ENCODE results near the gene BDKRB1. TPM values are rescaled to one million over a fixed set of nuclear protein-coding genes. Genes with fewer than 3 reads are reported as not detected.

The BDKRB1 gene
- total and polyA plus RNA-seq, 10 donors = 0.22 TPM; not detected in 9

GRCh38 chr14:96227428-96227827, 28.6 kb upstream of the BDKRB1 start:
- H3K9me3 ChIP-seq = peaks cover 0 to 18% (median 10%) of the 10 kb centered on the region in 8 donors
- TF ChIP-seq POLR2AphosphoS5 (IDR thresholded peaks at IDR 0.05) (no peak), POLR2A (IDR thresholded peaks at IDR 0.05) (no peak), CTCF (IDR thresholded peaks at IDR 0.05 in 8 of 11, conservative IDR thresholded peaks at IDR 0.05 in 3 of 11) (no peak)
- no peak for DNase-seq
- H3K36me3 ChIP-seq = no peaks in the 10 kb centered on the region
- peaks cover 0 to 5% (median 0%) of the 10 kb centered on the region in 7 donors for H3K27me3 ChIP-seq (replicated peaks in 1 of 7)
- intact Hi-C loops (cut with DNase I; ENCODE audit: low total_unique reads) = no loop called here
- H3K4me1 ChIP-seq = no peaks in the 10 kb centered on the region
- H3K4me3 ChIP-seq = no peak overlapping the region
- WGBS, 5 donors = 82 to 94% (median 86%) methylated on average over 7 of the region's 7 CpGs
- no peak overlapping the region for H3K27ac ChIP-seq

- intact Hi-C loops (cut with DNase I; ENCODE audit: low total_unique reads) = no loop called here
- no peak for TF ChIP-seq POLR2AphosphoS5 (IDR thresholded peaks at IDR 0.05)
- TF ChIP-seq CTCF (IDR thresholded peaks at IDR 0.05 in 8 of 11, conservative IDR thresholded peaks at IDR 0.05 in 3 of 11) = no peak
- TF ChIP-seq POLR2A (IDR thresholded peaks at IDR 0.05) = no peak
These were observed 26.7 kb upstream of the BDKRB1 start for GRCh38 chr14:96229315-96229714.

GRCh38 chr14:96231056-96231455, 25.0 kb upstream of the BDKRB1 start:
- intact Hi-C loops (cut with DNase I; ENCODE audit: low total_unique reads) = no loop called here
- Histone ChIP-seq H3K27me3 (replicated peaks in 1 of 7) (peaks cover 0 to 4% (median 0%) of the 10 kb centered on the region in 7 donors), H3K4me1 (no peaks in the 10 kb centered on the region), H3K4me3 (no peak overlapping the region), H3K27ac (no peak overlapping the region), H3K36me3 (no peaks in the 10 kb centered on the region), H3K9me3 (peaks cover 0 to 18% (median 10%) of the 10 kb centered on the region in 8 donors)
- TF ChIP-seq POLR2AphosphoS5 (IDR thresholded peaks at IDR 0.05) (no peak), POLR2A (IDR thresholded peaks at IDR 0.05) (no peak), CTCF (IDR thresholded peaks at IDR 0.05 in 8 of 11, conservative IDR thresholded peaks at IDR 0.05 in 3 of 11) (no peak)
- no peak for DNase-seq
- WGBS, 5 donors = 83 to 90% (median 87%) methylated on average over 4 of the region's 4 CpGs

More at GRCh38 chr14:96229315-96229714, 26.7 kb upstream of the BDKRB1 start:
- H3K27ac ChIP-seq = no peak overlapping the region
- H3K4me1 ChIP-seq = no peaks in the 10 kb centered on the region
- peaks cover 0 to 10% (median 0%) of the 10 kb centered on the region in 7 donors for H3K27me3 ChIP-seq (replicated peaks in 1 of 7)
- no peaks in the 10 kb centered on the region for H3K36me3 ChIP-seq
- H3K9me3 ChIP-seq = peaks cover 0 to 18% (median 10%) of the 10 kb centered on the region in 8 donors
- no peak for DNase-seq
- no peak overlapping the region for H3K4me3 ChIP-seq
- WGBS, 5 donors = 87 to 96% (median 93%) methylated on average over 6 of the region's 6 CpGs

- intact Hi-C loops (cut with DNase I; ENCODE audit: low total_unique reads) = no loop called here
- Histone ChIP-seq H3K9me3 (peaks cover 0 to 18% (median 10%) of the 10 kb centered on the region in 8 donors), H3K36me3 (no peaks in the 10 kb centered on the region), H3K4me1 (no peaks in the 10 kb centered on the region), H3K4me3 (no peak overlapping the region), H3K27me3 (replicated peaks in 1 of 7) (peaks cover 0 to 4% (median 0%) of the 10 kb centered on the region in 7 donors), H3K27ac (no peak overlapping the region)
- no peak for TF ChIP-seq POLR2AphosphoS5 (IDR thresholded peaks at IDR 0.05)
- TF ChIP-seq POLR2A (IDR thresholded peaks at IDR 0.05) = no peak
- TF ChIP-seq CTCF (IDR thresholded peaks at IDR 0.05 in 8 of 11, conservative IDR thresholded peaks at IDR 0.05 in 3 of 11) = no peak
- WGBS, 5 donors = 81 to 91% (median 89%) methylated on average over 12 of the region's 12 CpGs
- no peak for DNase-seq
These were observed 24.4 kb upstream of the BDKRB1 start for GRCh38 chr14:96231526-96232130.
